GM18517 (cell line): Measurements from ENCODE around the gene TAS1R2.

Experiments
- ATAC-seq: cut with Tn5 transposase; IDR thresholded peaks from one replicate; pipeline ENCODE4 v1.9.1; 2021; ENCODE audit warnings: mild to moderate bottlenecking, moderate library complexity; ENCODE audit not compliant: unreplicated experiment

The TAS1R2 gene

GRCh38 chr1:18803151-18803791 is 56.2 kb downstream of the TAS1R2 start:
- no peak for ATAC-seq

GRCh38 chr1:18802231-18802630 is 57.2 kb downstream of the TAS1R2 start:
- no peak for ATAC-seq

- no peak for ATAC-seq
Measured at GRCh38 chr1:18800258-18800657, 59.2 kb downstream of the TAS1R2 start.

GRCh38 chr1:18799454-18799853 is 60.0 kb downstream of the TAS1R2 start:
- ATAC-seq = no peak

GRCh38 chr1:18798946-18799345 is 60.5 kb downstream of the TAS1R2 start:
- ATAC-seq = no peak

GRCh38 chr1:18798533-18798932 is 60.9 kb downstream of the TAS1R2 start:
- ATAC-seq = no peak

GRCh38 chr1:18796950-18797349 is 62.5 kb downstream of the TAS1R2 start:
- ATAC-seq = no peak

GRCh38 chr1:18795002-18795689 is 64.3 kb downstream of the TAS1R2 start:
- no peak for ATAC-seq

GRCh38 chr1:18794561-18794960 is 64.9 kb downstream of the TAS1R2 start:
- no peak for ATAC-seq

- ATAC-seq = no peak
Measured at GRCh38 chr1:18794051-18794450, 65.4 kb downstream of the TAS1R2 start.

- no peak for ATAC-seq
Measured at GRCh38 chr1:18793164-18793563, 66.3 kb downstream of the TAS1R2 start.

- no peak for ATAC-seq
Measured at GRCh38 chr1:18792747-18793146, 66.7 kb downstream of the TAS1R2 start.
